Cardiac fibroblast (primary cell): Measurements from ENCODE around the gene ANTXRL.
"Not testable (repeated sequence)": the region's sequence is repeated elsewhere in the genome, so short reads cannot be mapped to it uniquely, and the experiment has no call there.

Experiments used
- DNase-seq, 2 donors: peaks; one replicate each; pipeline versions ENCODE4 v3.0.0 to v3.0.0-alpha.2; 2010; ENCODE audit warnings: low read depth in 2 of 2
- H3K4me3 ChIP-seq, 2 donors: replicated peaks in 1 of 2; 1 replicate in 1 of 2; 2 replicates in 1 of 2; pipeline ENCODE4 v1.5.1; 2011; ENCODE audit warnings: low read depth in 2 of 2, low read length in 2 of 2, mild to moderate bottlenecking in 2 of 2, moderate library complexity in 1 of 2
- TF ChIP-seq, protein P1 (sequence below): IDR thresholded peaks from one replicate; pipeline ENCODE4 v1.5.1; 2011; ENCODE audit warnings: low read depth, mild to moderate bottlenecking, low read length, inconsistent platforms

Gene ANTXRL

GRCh38 chr10:46257099-46257498 lies 29.7 kb upstream of the ANTXRL start:
- TF ChIP-seq, protein P1, sequence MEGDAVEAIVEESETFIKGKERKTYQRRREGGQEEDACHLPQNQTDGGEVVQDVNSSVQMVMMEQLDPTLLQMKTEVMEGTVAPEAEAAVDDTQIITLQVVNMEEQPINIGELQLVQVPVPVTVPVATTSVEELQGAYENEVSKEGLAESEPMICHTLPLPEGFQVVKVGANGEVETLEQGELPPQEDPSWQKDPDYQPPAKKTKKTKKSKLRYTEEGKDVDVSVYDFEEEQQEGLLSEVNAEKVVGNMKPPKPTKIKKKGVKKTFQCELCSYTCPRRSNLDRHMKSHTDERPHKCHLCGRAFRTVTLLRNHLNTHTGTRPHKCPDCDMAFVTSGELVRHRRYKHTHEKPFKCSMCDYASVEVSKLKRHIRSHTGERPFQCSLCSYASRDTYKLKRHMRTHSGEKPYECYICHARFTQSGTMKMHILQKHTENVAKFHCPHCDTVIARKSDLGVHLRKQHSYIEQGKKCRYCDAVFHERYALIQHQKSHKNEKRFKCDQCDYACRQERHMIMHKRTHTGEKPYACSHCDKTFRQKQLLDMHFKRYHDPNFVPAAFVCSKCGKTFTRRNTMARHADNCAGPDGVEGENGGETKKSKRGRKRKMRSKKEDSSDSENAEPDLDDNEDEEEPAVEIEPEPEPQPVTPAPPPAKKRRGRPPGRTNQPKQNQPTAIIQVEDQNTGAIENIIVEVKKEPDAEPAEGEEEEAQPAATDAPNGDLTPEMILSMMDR, result no peak
- no peak for DNase-seq
- H3K4me3 ChIP-seq, result no peak overlapping the region

GRCh38 chr10:46262906-46263560 lies 23.8 kb upstream of the ANTXRL start:
- DNase-seq, H3K4me3 ChIP-seq: not testable (repeated sequence)

DNA sequence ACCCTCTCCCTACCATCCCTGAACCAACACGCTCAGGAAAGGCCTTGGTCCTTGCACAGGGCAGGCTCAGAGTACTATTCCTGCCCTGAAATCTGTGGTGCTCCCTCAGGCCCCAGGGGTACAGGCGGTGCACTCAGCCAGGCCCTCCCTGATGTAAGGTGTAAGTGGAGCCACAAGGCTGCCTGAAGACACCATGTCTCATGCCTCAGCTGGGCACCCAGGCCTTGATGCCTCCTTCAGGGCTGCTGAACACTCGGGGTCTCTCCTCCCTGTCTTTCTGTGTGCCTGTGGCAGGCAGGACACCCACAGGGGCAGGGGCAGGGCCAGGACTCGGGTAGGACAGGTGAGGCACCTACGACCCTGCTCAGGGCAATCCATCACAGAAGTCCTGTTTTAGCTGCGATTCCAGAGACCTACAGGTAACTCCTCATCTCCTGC lies 22.9 kb upstream of the ANTXRL start:
- DNase-seq, result no peak
- H3K4me3 ChIP-seq, result no peak overlapping the region
- TF ChIP-seq, protein P1, result no peak

DNA sequence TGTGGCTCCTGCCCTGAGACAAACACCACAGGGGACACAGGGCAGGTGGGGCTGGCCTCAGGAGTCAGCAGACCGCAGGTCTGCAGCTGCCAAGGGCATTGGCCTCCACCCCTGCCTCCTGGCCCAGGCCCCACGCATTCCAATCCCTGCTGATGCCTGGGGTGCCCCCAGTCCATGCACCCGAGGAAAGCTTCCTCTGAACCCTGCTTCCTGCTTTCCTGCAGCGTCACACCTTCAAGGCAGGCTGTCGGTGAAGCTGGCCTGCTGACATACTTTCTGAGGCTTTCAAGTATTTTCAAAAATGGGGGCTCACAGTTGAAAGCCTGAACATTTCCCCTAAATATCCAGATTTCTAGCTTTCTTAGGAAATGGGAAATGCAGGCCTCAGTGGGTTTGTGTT lies 22.5 kb upstream of the ANTXRL start:
- DNase-seq, result no peak
- TF ChIP-seq, protein P1, result no peak
- H3K4me3 ChIP-seq, result no peak overlapping the region

GRCh38 chr10:46264737-46265368 lies 21.9 kb upstream of the ANTXRL start:
- no peak overlapping the region for H3K4me3 ChIP-seq
- TF ChIP-seq, protein P1, result no peak
- DNase-seq, result no peak

GRCh38 chr10:46265566-46266305 lies 21.1 kb upstream of the ANTXRL start:
- DNase-seq, H3K4me3 ChIP-seq: not testable (repeated sequence)

GRCh38 chr10:46266306-46266985 lies 20.4 kb upstream of the ANTXRL start:
- DNase-seq, result no peak
- H3K4me3 ChIP-seq, result no peak overlapping the region
- TF ChIP-seq, protein P1, result no peak
